Measurements from ENCODE around the gene CFTR.

The CFTR gene

GRCh38 chr7:117489016-117489415, 9.2 kb downstream of the CFTR start:
- Histone ChIP-seq H3K36me3 (replicated peaks; ENCODE audit: low read depth, low read length) (no peaks in the 10 kb centered on the region), H3K4me3 (ENCODE audit: low read length) (no peak overlapping the region), H3K79me2 (ENCODE audit: low read length) (no peaks in the 10 kb centered on the region), H3K27ac (ENCODE audit: low read length) (no peak overlapping the region), H4K20me1 (ENCODE audit: insufficient read depth, low read length) (no peaks in the 10 kb centered on the region), H2AFZ (ENCODE audit: low read depth, low read length) (no peak overlapping the region), H3K9me3 (ENCODE audit: insufficient read depth, low read length) (no peaks in the 10 kb centered on the region), H3K27me3 (ENCODE audit: low read depth, low read length) (no peaks in the 10 kb centered on the region), H3K4me1 (ENCODE audit: low read length) (peaks cover 6% of the 10 kb centered on the region; the same call in 1 of the 2 replicates), H3K4me2 (ENCODE audit: low read length) (no peak overlapping the region), H3K9ac (ENCODE audit: low read length) (no peak overlapping the region)
- TF ChIP-seq CTCF (IDR thresholded peaks at IDR 0.05; ENCODE audit: low read depth, low read length) (no peak), EZH2phosphoT487 (IDR thresholded peaks at IDR 0.05; ENCODE audit: low read depth) (no peak)

- Histone ChIP-seq H3K27ac (ENCODE audit: low read length) (no peak overlapping the region), H3K79me2 (ENCODE audit: low read length) (no peaks in the 10 kb centered on the region), H3K36me3 (replicated peaks; ENCODE audit: low read depth, low read length) (no peaks in the 10 kb centered on the region), H3K4me2 (ENCODE audit: low read length) (no peak overlapping the region), H3K9me3 (ENCODE audit: insufficient read depth, low read length) (no peaks in the 10 kb centered on the region), H3K9ac (ENCODE audit: low read length) (no peak overlapping the region), H3K27me3 (ENCODE audit: low read depth, low read length) (no peaks in the 10 kb centered on the region), H3K4me1 (ENCODE audit: low read length) (peaks cover 6% of the 10 kb centered on the region; the same call in 1 of the 2 replicates), H4K20me1 (ENCODE audit: insufficient read depth, low read length) (no peaks in the 10 kb centered on the region), H2AFZ (ENCODE audit: low read depth, low read length) (no peak overlapping the region), H3K4me3 (ENCODE audit: low read length) (no peak overlapping the region)
- TF ChIP-seq EZH2phosphoT487 (IDR thresholded peaks at IDR 0.05; ENCODE audit: low read depth) (no peak), CTCF (IDR thresholded peaks at IDR 0.05; ENCODE audit: low read depth, low read length) (no peak)
Observed at GRCh38 chr7:117489430-117489829, 9.6 kb downstream of the CFTR start.

- Histone ChIP-seq H3K9ac (ENCODE audit: low read length) (no peak overlapping the region), H2AFZ (ENCODE audit: low read depth, low read length) (no peak overlapping the region), H3K4me2 (ENCODE audit: low read length) (no peak overlapping the region), H3K36me3 (replicated peaks; ENCODE audit: low read depth, low read length) (no peaks in the 10 kb centered on the region), H3K79me2 (ENCODE audit: low read length) (no peaks in the 10 kb centered on the region), H3K9me3 (ENCODE audit: insufficient read depth, low read length) (no peaks in the 10 kb centered on the region), H3K4me1 (ENCODE audit: low read length) (peaks cover 6% of the 10 kb centered on the region; the same call in 1 of the 2 replicates), H3K27me3 (ENCODE audit: low read depth, low read length) (no peaks in the 10 kb centered on the region), H3K4me3 (ENCODE audit: low read length) (no peak overlapping the region), H3K27ac (ENCODE audit: low read length) (no peak overlapping the region), H4K20me1 (ENCODE audit: insufficient read depth, low read length) (no peaks in the 10 kb centered on the region)
- TF ChIP-seq EZH2phosphoT487 (IDR thresholded peaks at IDR 0.05; ENCODE audit: low read depth) = no peak
- no peak for TF ChIP-seq CTCF (IDR thresholded peaks at IDR 0.05; ENCODE audit: low read depth, low read length)
Observed at GRCh38 chr7:117489911-117490310, 10.1 kb downstream of the CFTR start.

GRCh38 chr7:117492649-117493048, 12.8 kb downstream of the CFTR start:
- Histone ChIP-seq H3K9me3 (ENCODE audit: insufficient read depth, low read length) (no peaks in the 10 kb centered on the region), H3K27me3 (ENCODE audit: low read depth, low read length) (no peaks in the 10 kb centered on the region), H3K27ac (ENCODE audit: low read length) (no peak overlapping the region), H3K4me2 (ENCODE audit: low read length) (no peak overlapping the region), H3K36me3 (replicated peaks; ENCODE audit: low read depth, low read length) (no peaks in the 10 kb centered on the region), H3K9ac (ENCODE audit: low read length) (no peak overlapping the region), H3K4me1 (ENCODE audit: low read length) (peaks cover 6% of the 10 kb centered on the region; the same call in 1 of the 2 replicates), H3K4me3 (ENCODE audit: low read length) (no peak overlapping the region), H4K20me1 (ENCODE audit: insufficient read depth, low read length) (no peaks in the 10 kb centered on the region), H3K79me2 (ENCODE audit: low read length) (no peaks in the 10 kb centered on the region), H2AFZ (ENCODE audit: low read depth, low read length) (no peak overlapping the region)
- no peak for TF ChIP-seq EZH2phosphoT487 (IDR thresholded peaks at IDR 0.05; ENCODE audit: low read depth)
- no peak for TF ChIP-seq CTCF (IDR thresholded peaks at IDR 0.05; ENCODE audit: low read depth, low read length)

Measured in OCI-LY3 (cell line).